GM12891 (cell line): ENCODE measurements around the gene DGAT2.

Source experiments
- DNase-seq: peaks from one replicate; pipeline ENCODE4 v3.0.0; 2011; ENCODE audit warnings: low spot score; ENCODE audit not compliant: insufficient read length
- FAIRE-seq: peaks from 2 replicates; lab custom pipeline; 2011; peaks lifted over from hg19 to GRCh38; lab: Jason Lieb, UNC
- PAX5 ChIP-seq: IDR thresholded peaks from 2 replicates; pipeline ENCODE4 v1.6.1; 2011; ENCODE audit warnings: low read length, moderate library complexity, mild to moderate bottlenecking; ENCODE audit not compliant: insufficient read depth, severe bottlenecking
- POLR2A ChIP-seq: IDR thresholded peaks from 2 replicates; pipeline ENCODE4 v1.6.1; 2011; ENCODE audit warnings: low read depth, low read length, control low read depth
- POLR2AphosphoS5 ChIP-seq: IDR thresholded peaks from 2 replicates; pipeline ENCODE4 v1.6.1; 2011; ENCODE audit warnings: low read depth, low read length, control low read depth
- POU2F2 ChIP-seq: IDR thresholded peaks from 2 replicates; pipeline ENCODE4 v1.6.1; 2011; ENCODE audit warnings: low read depth, mild to moderate bottlenecking, control low read depth, low read length, moderate library complexity
- SPI1 ChIP-seq: IDR thresholded peaks from 2 replicates; pipeline ENCODE4 v1.6.1; 2011; ENCODE audit warnings: low read depth, low read length, control low read depth
- TAF1 ChIP-seq: IDR thresholded peaks from 2 replicates; pipeline ENCODE4 v1.6.1; 2011; ENCODE audit warnings: low read depth, low read length, control low read depth

The DGAT2 gene

GRCh38 chr11:75768909-75769771 is 562 bp downstream of the DGAT2 start:
- FAIRE-seq (no peak), DNase-seq (no peak)
- TF ChIP-seq POLR2AphosphoS5 (no peak), PAX5 (no peak), POLR2A (no peak), TAF1 (no peak), POU2F2 (no peak), SPI1 (no peak)

- DNase-seq = no peak
- FAIRE-seq = no peak
- no peak for TF ChIP-seq PAX5
- no peak for TF ChIP-seq POU2F2
- TF ChIP-seq TAF1 = no peak
- no peak for TF ChIP-seq POLR2AphosphoS5
- TF ChIP-seq SPI1 = no peak
- no peak for TF ChIP-seq POLR2A
Measured at GRCh38 chr11:75770102-75770501, 1.5 kb downstream of the DGAT2 start.

GRCh38 chr11:75771646-75772410 is 3.2 kb downstream of the DGAT2 start:
- no peak for DNase-seq
- FAIRE-seq = no peak
- no peak for TF ChIP-seq POLR2AphosphoS5
- no peak for TF ChIP-seq POU2F2
- TF ChIP-seq POLR2A = no peak
- TF ChIP-seq SPI1 = no peak
- TF ChIP-seq PAX5 = no peak
- TF ChIP-seq TAF1 = no peak

- TF ChIP-seq SPI1 (peak; percentile 100), POLR2AphosphoS5 (no peak), POLR2A (no peak), TAF1 (no peak), POU2F2 (peak; percentile 64; the same call in 1 of the 2 replicates), PAX5 (peak; percentile 38)
- FAIRE-seq = peak; percentile 96
- peak; percentile 77 for DNase-seq
Measured at GRCh38 chr11:75773595-75774353, 5.2 kb downstream of the DGAT2 start.

- TF ChIP-seq POLR2A = no peak
- no peak for TF ChIP-seq POLR2AphosphoS5
- no peak for TF ChIP-seq PAX5
- TF ChIP-seq TAF1 = no peak
- TF ChIP-seq POU2F2 = no peak
- TF ChIP-seq SPI1 = no peak
- DNase-seq (no peak), FAIRE-seq (no peak)
Measured at GRCh38 chr11:75775056-75775455, 6.5 kb downstream of the DGAT2 start.

- FAIRE-seq = no peak
- DNase-seq = no peak
- no peak for TF ChIP-seq SPI1
- TF ChIP-seq POU2F2 = no peak
- TF ChIP-seq POLR2A = no peak
Measured at GRCh38 chr11:75776546-75776945, 8.0 kb downstream of the DGAT2 start.

GRCh38 chr11:75777461-75778110 is 9.0 kb downstream of the DGAT2 start:
- TF ChIP-seq POLR2A (no peak), POU2F2 (no peak), SPI1 (no peak), TAF1 (no peak), POLR2AphosphoS5 (no peak), PAX5 (no peak)
- no peak for DNase-seq

GRCh38 chr11:75778962-75779361 is 10.4 kb downstream of the DGAT2 start:
- DNase-seq = no peak
- TF ChIP-seq PAX5 (no peak), SPI1 (no peak), POU2F2 (no peak), POLR2AphosphoS5 (no peak)
- no peak for FAIRE-seq

More at GRCh38 chr11:75777461-75778110, 9.0 kb downstream of the DGAT2 start:
- FAIRE-seq = no peak

GRCh38 chr11:75779960-75780359 is 11.4 kb downstream of the DGAT2 start:
- FAIRE-seq = no peak
- DNase-seq = no peak
- TF ChIP-seq POU2F2 = no peak
